WTC11 (cell line): ENCODE measurements around the gene KCTD11.

ENCODE experiments used
- NFE2L1 ChIP-seq: sonication (generic); formaldehyde crosslinking; IDR thresholded peaks from 2 replicates; pipeline ENCODE4 v1.8.1; 2023; ENCODE audit warnings: missing genetic modification reagents
- ZNF121 ChIP-seq: sonication (generic); formaldehyde crosslinking; IDR thresholded peaks from 2 replicates; pipeline ENCODE4 v1.8.0; 2023; ENCODE audit warnings: missing genetic modification reagents
- TF ChIP-seq, protein P1 (sequence below): sonication (generic); formaldehyde crosslinking; IDR thresholded peaks from 2 replicates; pipeline ENCODE4 v1.8.0; 2022; ENCODE audit warnings: mild to moderate bottlenecking, missing genetic modification reagents
- TF ChIP-seq, protein P2 (sequence below): sonication (generic); formaldehyde crosslinking; IDR thresholded peaks from 2 replicates; pipeline ENCODE4 v1.8.0; 2022; ENCODE audit warnings: mild to moderate bottlenecking, missing genetic modification reagents
- TF ChIP-seq, protein P3 (sequence below): sonication (generic); formaldehyde crosslinking; IDR thresholded peaks from 2 replicates; pipeline ENCODE4 v1.8.1; 2023; ENCODE audit warnings: mild to moderate bottlenecking, missing genetic modification reagents, borderline replicate concordance
- TF ChIP-seq, protein P4 (sequence below): fragments of 200-600 bp; IDR thresholded peaks from 2 replicates; pipeline ENCODE4 v1.8.0; 2022; ENCODE audit warnings: antibody characterized with exemption

DNA sequence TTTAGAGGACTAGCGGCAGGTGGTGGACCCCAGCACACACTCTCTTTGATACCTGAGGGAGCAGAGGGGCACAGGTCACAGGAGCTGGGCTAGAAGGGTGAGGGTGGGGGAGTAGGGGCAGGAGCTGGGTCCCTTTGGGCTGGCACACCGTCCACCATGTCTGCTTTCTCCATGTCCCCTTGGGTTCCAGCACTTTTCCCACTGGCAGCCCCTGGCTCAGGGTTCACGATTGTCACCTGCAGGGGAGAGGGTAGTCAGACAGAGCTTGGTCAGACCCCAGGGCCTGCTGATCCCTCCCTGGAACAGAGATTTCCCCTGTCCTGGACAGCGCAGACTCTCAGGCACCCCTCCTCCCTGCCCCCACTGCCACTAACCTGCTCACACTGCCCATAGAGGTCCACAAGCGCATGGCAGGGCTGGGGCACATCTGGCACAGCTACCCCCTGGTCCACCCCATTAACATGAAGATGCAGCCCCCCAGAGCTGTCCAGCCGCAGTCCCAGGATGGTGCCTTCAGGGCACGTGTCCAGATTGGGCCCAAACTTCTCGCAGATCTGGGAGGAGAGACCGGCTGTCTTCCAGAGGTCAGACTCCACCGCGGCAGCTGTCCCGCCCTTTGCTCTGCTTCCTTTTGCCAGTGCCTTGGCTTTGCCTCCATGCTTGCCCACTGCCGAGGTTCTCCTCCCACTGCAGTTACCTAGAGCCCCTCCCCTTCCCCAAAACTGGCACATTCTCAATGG, 33.7 kb upstream of the KCTD11 start:
- TF ChIP-seq, protein P1, sequence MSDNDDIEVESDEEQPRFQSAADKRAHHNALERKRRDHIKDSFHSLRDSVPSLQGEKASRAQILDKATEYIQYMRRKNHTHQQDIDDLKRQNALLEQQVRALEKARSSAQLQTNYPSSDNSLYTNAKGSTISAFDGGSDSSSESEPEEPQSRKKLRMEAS (CRISPR knock-in tag): no peak
- TF ChIP-seq, protein P2, sequence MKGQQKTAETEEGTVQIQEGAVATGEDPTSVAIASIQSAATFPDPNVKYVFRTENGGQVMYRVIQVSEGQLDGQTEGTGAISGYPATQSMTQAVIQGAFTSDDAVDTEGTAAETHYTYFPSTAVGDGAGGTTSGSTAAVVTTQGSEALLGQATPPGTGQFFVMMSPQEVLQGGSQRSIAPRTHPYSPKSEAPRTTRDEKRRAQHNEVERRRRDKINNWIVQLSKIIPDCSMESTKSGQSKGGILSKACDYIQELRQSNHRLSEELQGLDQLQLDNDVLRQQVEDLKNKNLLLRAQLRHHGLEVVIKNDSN (CRISPR knock-in tag): no peak
- TF ChIP-seq ZNF121 (CRISPR knock-in tag) (no peak), NFE2L1 (CRISPR knock-in tag) (no peak)
- TF ChIP-seq, protein P3, sequence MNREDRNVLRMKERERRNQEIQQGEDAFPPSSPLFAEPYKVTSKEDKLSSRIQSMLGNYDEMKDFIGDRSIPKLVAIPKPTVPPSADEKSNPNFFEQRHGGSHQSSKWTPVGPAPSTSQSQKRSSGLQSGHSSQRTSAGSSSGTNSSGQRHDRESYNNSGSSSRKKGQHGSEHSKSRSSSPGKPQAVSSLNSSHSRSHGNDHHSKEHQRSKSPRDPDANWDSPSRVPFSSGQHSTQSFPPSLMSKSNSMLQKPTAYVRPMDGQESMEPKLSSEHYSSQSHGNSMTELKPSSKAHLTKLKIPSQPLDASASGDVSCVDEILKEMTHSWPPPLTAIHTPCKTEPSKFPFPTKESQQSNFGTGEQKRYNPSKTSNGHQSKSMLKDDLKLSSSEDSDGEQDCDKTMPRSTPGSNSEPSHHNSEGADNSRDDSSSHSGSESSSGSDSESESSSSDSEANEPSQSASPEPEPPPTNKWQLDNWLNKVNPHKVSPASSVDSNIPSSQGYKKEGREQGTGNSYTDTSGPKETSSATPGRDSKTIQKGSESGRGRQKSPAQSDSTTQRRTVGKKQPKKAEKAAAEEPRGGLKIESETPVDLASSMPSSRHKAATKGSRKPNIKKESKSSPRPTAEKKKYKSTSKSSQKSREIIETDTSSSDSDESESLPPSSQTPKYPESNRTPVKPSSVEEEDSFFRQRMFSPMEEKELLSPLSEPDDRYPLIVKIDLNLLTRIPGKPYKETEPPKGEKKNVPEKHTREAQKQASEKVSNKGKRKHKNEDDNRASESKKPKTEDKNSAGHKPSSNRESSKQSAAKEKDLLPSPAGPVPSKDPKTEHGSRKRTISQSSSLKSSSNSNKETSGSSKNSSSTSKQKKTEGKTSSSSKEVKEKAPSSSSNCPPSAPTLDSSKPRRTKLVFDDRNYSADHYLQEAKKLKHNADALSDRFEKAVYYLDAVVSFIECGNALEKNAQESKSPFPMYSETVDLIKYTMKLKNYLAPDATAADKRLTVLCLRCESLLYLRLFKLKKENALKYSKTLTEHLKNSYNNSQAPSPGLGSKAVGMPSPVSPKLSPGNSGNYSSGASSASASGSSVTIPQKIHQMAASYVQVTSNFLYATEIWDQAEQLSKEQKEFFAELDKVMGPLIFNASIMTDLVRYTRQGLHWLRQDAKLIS (CRISPR knock-in tag): no peak
- TF ChIP-seq, protein P4, sequence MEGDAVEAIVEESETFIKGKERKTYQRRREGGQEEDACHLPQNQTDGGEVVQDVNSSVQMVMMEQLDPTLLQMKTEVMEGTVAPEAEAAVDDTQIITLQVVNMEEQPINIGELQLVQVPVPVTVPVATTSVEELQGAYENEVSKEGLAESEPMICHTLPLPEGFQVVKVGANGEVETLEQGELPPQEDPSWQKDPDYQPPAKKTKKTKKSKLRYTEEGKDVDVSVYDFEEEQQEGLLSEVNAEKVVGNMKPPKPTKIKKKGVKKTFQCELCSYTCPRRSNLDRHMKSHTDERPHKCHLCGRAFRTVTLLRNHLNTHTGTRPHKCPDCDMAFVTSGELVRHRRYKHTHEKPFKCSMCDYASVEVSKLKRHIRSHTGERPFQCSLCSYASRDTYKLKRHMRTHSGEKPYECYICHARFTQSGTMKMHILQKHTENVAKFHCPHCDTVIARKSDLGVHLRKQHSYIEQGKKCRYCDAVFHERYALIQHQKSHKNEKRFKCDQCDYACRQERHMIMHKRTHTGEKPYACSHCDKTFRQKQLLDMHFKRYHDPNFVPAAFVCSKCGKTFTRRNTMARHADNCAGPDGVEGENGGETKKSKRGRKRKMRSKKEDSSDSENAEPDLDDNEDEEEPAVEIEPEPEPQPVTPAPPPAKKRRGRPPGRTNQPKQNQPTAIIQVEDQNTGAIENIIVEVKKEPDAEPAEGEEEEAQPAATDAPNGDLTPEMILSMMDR: no peak
